H9 (cell line): ENCODE measurements around the gene PRR14. TPM values are rescaled to one million over a fixed set of nuclear protein-coding genes. Genes with fewer than 3 reads are reported as not detected.

Experiments
- DNase-seq: peaks from one replicate; pipeline ENCODE4 v3.0.0-alpha.2; 2017
- H2AFZ ChIP-seq: one replicate; pipeline ENCODE4 v1.6.1; 2013; ENCODE audit warnings: mild to moderate bottlenecking, low read length, control low read depth, moderate library complexity
- H2AK5ac ChIP-seq: 2 replicates; pipeline ENCODE4 v1.6.1; 2013; ENCODE audit warnings: low read length, control low read depth, mixed read lengths; ENCODE audit not compliant: insufficient read length
- H2BK120ac ChIP-seq: one replicate; pipeline ENCODE4 v1.6.1; 2013; ENCODE audit warnings: low read depth, mild to moderate bottlenecking, low read length, control low read depth, inconsistent platforms; ENCODE audit not compliant: poor library complexity, severe bottlenecking
- H2BK12ac ChIP-seq: 2 replicates; pipeline ENCODE4 v1.6.1; 2013; ENCODE audit warnings: low read length, control low read depth, mixed read lengths, low read depth; ENCODE audit not compliant: insufficient read length
- H2BK15ac ChIP-seq: 2 replicates; pipeline ENCODE4 v1.6.1; 2013; ENCODE audit warnings: low read depth, low read length, control low read depth
- H2BK20ac ChIP-seq: one replicate; pipeline ENCODE4 v1.6.1; 2013; ENCODE audit warnings: low read depth, mild to moderate bottlenecking, low read length, control low read depth, inconsistent platforms; ENCODE audit not compliant: poor library complexity, severe bottlenecking
- H2BK5ac ChIP-seq: 2 replicates; pipeline ENCODE4 v1.6.1; 2013; ENCODE audit warnings: low read length, control low read depth, mixed read lengths; ENCODE audit not compliant: insufficient read length
- H3K14ac ChIP-seq: 2 replicates; pipeline ENCODE4 v1.6.1; 2013; ENCODE audit warnings: low read length, control low read depth; ENCODE audit not compliant: insufficient read depth
- H3K18ac ChIP-seq: 2 replicates; pipeline ENCODE4 v1.6.1; 2013; ENCODE audit warnings: low read depth, mild to moderate bottlenecking, mixed read lengths, low read length, control low read depth; ENCODE audit not compliant: insufficient read length
- H3K23ac ChIP-seq: 2 replicates; pipeline ENCODE4 v1.6.1; 2013; ENCODE audit warnings: low read length, control low read depth, mixed read lengths, low read depth; ENCODE audit not compliant: insufficient read length
- H3K23me2 ChIP-seq: 2 replicates; pipeline ENCODE4 v1.6.1; 2013; ENCODE audit warnings: low read depth, mild to moderate bottlenecking, mixed read lengths, low read length, control low read depth; ENCODE audit not compliant: insufficient read length, poor library complexity, severe bottlenecking
- H3K27ac ChIP-seq: 2 replicates; pipeline ENCODE4 v1.5.1; 2013; ENCODE audit warnings: low read length, control low read depth, mixed read lengths, low read depth; ENCODE audit not compliant: insufficient read length
- H3K27me3 ChIP-seq: 2 replicates; pipeline ENCODE4 v1.6.1; 2013; ENCODE audit warnings: low read length, control low read depth, inconsistent platforms; ENCODE audit not compliant: insufficient read depth
- H3K4ac ChIP-seq: 2 replicates; pipeline ENCODE4 v1.6.1; 2013; ENCODE audit warnings: low read depth, mild to moderate bottlenecking, control low read depth, inconsistent platforms, low read length, moderate library complexity
- H3K4me1 ChIP-seq: 2 replicates; pipeline ENCODE4 v1.6.1; 2013; ENCODE audit warnings: low read length, control low read depth, inconsistent platforms; ENCODE audit not compliant: insufficient read depth
- H3K4me2 ChIP-seq: 2 replicates; pipeline ENCODE4 v1.6.1; 2013; ENCODE audit warnings: low read length, control low read depth, mixed read lengths; ENCODE audit not compliant: insufficient read length, insufficient read depth
- H3K56ac ChIP-seq: 2 replicates; pipeline ENCODE4 v1.6.1; 2013; ENCODE audit warnings: low read depth, mild to moderate bottlenecking, mixed read lengths, low read length, control low read depth; ENCODE audit not compliant: insufficient read length
- H3K79me1 ChIP-seq: 2 replicates; pipeline ENCODE4 v1.6.1; 2013; ENCODE audit warnings: low read depth, mild to moderate bottlenecking, moderate library complexity, low read length, control low read depth, inconsistent platforms; ENCODE audit not compliant: insufficient read depth, poor library complexity, severe bottlenecking
- H3K79me2 ChIP-seq: 2 replicates; pipeline ENCODE4 v1.6.1; 2013; ENCODE audit warnings: low read length, control low read depth, inconsistent platforms; ENCODE audit not compliant: insufficient read depth
- H3K9ac ChIP-seq: 2 replicates; pipeline ENCODE4 v1.6.1; 2013; ENCODE audit warnings: low read length, control low read depth, mixed read lengths; ENCODE audit not compliant: insufficient read length; ENCODE audit errors: extremely low read depth
- H3K9me3 ChIP-seq: one replicate; pipeline ENCODE4 v1.6.1; 2013; ENCODE audit warnings: low read depth, low read length, inconsistent platforms; ENCODE audit not compliant: control insufficient read depth
- H3T11ph ChIP-seq: one replicate; pipeline ENCODE4 v1.6.1; 2013; ENCODE audit warnings: mild to moderate bottlenecking, low read length, control low read depth, inconsistent platforms
- H4K20me1 ChIP-seq: one replicate; pipeline ENCODE4 v1.6.1; 2013; ENCODE audit not compliant: control insufficient read depth, insufficient read length, insufficient read depth
- H4K5ac ChIP-seq: 2 replicates; pipeline ENCODE4 v1.6.1; 2013; ENCODE audit warnings: low read depth, mild to moderate bottlenecking, mixed read lengths, low read length, control low read depth; ENCODE audit not compliant: insufficient read length
- H4K8ac ChIP-seq: replicated peaks from 2 replicates; pipeline ENCODE4 v1.6.1; 2013; ENCODE audit warnings: low read length, control low read depth, mixed read lengths, low read depth; ENCODE audit not compliant: insufficient read length
- H4K91ac ChIP-seq: 2 replicates; pipeline ENCODE4 v1.6.1; 2013; ENCODE audit warnings: low read depth, mild to moderate bottlenecking, moderate library complexity, mixed read lengths, low read length, control low read depth; ENCODE audit not compliant: insufficient read length
- H3K27ac Mint-ChIP-seq, 3 experiments: 2 replicates in 2 of 3; 3 replicates in 1 of 3; pipeline ENCODE4 v1.8.0; 2020 to 2021; ENCODE audit warnings: mixed read lengths in 3 of 3, mild to moderate bottlenecking in 1 of 3, moderate library complexity in 1 of 3
- H3K27me3 Mint-ChIP-seq: 2 replicates; pipeline ENCODE4 v1.8.0; 2021; ENCODE audit warnings: low read depth, mild to moderate bottlenecking, moderate library complexity, mixed read lengths
- H3K36me3 Mint-ChIP-seq, 3 experiments: 2 replicates in 2 of 3; 3 replicates in 1 of 3; pipeline ENCODE4 v1.8.0; 2020 to 2021; ENCODE audit warnings: low read depth in 3 of 3, mixed read lengths in 3 of 3; ENCODE audit not compliant: insufficient read depth in 1 of 3
- H3K4me1 Mint-ChIP-seq, 2 experiments: 2 replicates each; pipeline ENCODE4 v1.8.0; 2020; ENCODE audit warnings: mixed read lengths in 2 of 2
- H3K4me3 Mint-ChIP-seq, 2 experiments: 2 replicates in 1 of 2; 3 replicates in 1 of 2; pipeline ENCODE4 v1.8.0; 2020 to 2021; ENCODE audit warnings: mild to moderate bottlenecking in 2 of 2, mixed read lengths in 2 of 2, moderate library complexity in 1 of 2
- H3K9me3 Mint-ChIP-seq, 2 experiments: 2 replicates in 1 of 2; 3 replicates in 1 of 2; pipeline ENCODE4 v1.8.0; 2020; ENCODE audit warnings: mild to moderate bottlenecking in 2 of 2, mixed read lengths in 2 of 2, moderate library complexity in 1 of 2
- WGBS: extraction: QIAGEN DNeasy Blood & Tissue Kit; methylation state at CpG from one replicate; pipeline ENCODE4 v1.1.7; 2013; ENCODE audit warnings: missing lambda C conversion rate, low lambda C conversion rate, mixed read lengths; ENCODE audit not compliant: insufficient read length; ENCODE audit errors: extremely low coverage; 5-methylcytosine and 5-hydroxymethylcytosine counted together
- total RNA-seq: library from RNA; stranded (reverse); gene quantifications from 2 replicates; pipeline ENCODE4 v1.2.1, GENCODE V29; 2021
- TF ChIP-seq, protein P1 (sequence below): fragments of 200-600 bp; sonication (generic); conservative IDR thresholded peaks from 3 replicates; pipeline ENCODE4 v1.8.0; 2021; ENCODE audit warnings: antibody characterized with exemption, mild to moderate bottlenecking

The PRR14 gene
- total RNA-seq, 1 experiment from 2014 or later: 11.6 TPM

DNA sequence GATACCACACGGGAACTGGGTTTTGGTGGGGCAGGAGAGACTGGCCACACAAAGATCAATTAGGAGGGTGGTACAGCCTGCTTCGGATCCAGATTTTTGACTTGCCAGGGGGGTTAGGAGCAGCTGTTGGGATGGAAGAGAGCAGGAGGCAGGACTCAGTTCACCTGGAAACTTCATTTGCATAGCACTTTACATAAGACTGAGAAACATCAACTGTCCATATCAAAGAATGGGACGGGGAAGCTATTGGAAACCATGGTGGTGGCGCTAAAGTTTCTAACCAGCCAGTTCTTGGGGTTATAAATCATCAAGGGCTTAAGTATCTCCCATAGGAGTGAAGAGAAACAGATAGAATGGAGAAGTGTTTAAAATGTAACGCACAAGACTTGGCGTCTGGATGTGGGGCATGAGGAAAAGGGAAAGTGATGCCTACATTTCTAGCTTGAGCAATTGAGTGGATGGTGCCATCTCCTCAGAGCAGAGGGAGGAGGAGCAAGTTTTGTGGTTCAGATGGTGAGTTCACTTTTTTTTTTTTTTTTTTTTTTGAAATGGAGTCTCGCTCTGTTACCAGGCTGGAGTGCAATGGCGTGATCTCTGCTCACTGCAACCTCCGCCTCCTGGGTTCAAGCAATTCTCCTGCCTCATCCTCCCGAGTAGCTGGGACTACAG, 41.8 kb downstream of the PRR14 start:
- H3K23me2 ChIP-seq: peaks cover under 1% of the 10 kb centered on the region
- H3K27ac Mint-ChIP-seq: no peak overlapping the region; a peak in 1 of 7 replicates
- no peak overlapping the region for H3K14ac ChIP-seq
- no peaks in the 10 kb centered on the region for H3K79me2 ChIP-seq
- peak; percentile 50 for DNase-seq
- H3K4me1 ChIP-seq: no peaks in the 10 kb centered on the region
- H3K4me2 ChIP-seq: peak overlapping the region; percentile 16
- WGBS: no CpG with 5 or more reads among the region's 10 CpGs
- H2BK5ac ChIP-seq: no peak overlapping the region
- H4K8ac ChIP-seq: no peak overlapping the region
- H3K27me3 Mint-ChIP-seq: peaks cover 100% of the 10 kb centered on the region
- peak overlapping the region in 1 of 2 experiments; percentile 60; a peak in 3 of 5 replicates for H3K4me3 Mint-ChIP-seq
- no peak overlapping the region for H3K27ac ChIP-seq
- H3K4me1 Mint-ChIP-seq: peaks cover 18 to 24% of the 10 kb centered on the region in 2 experiments
- no peaks in the 10 kb centered on the region for H4K20me1 ChIP-seq
- peaks cover 0 to 5% of the 10 kb centered on the region in 2 experiments; a peak in 3 of 5 replicates for H3K9me3 Mint-ChIP-seq
- no peak overlapping the region for H4K5ac ChIP-seq
- no peaks in the 10 kb centered on the region; a peak in 1 of 7 replicates for H3K36me3 Mint-ChIP-seq
- H3K79me1 ChIP-seq: no peaks in the 10 kb centered on the region
- no peak overlapping the region for H3K23ac ChIP-seq
- H2AK5ac ChIP-seq: no peak overlapping the region
- H3K27me3 ChIP-seq: peaks cover 72% of the 10 kb centered on the region
- H2BK20ac ChIP-seq: no peak overlapping the region
- H2BK15ac ChIP-seq: no peak overlapping the region
- H3K56ac ChIP-seq: no peak overlapping the region
- H4K91ac ChIP-seq: no peak overlapping the region
- TF ChIP-seq, protein P1, sequence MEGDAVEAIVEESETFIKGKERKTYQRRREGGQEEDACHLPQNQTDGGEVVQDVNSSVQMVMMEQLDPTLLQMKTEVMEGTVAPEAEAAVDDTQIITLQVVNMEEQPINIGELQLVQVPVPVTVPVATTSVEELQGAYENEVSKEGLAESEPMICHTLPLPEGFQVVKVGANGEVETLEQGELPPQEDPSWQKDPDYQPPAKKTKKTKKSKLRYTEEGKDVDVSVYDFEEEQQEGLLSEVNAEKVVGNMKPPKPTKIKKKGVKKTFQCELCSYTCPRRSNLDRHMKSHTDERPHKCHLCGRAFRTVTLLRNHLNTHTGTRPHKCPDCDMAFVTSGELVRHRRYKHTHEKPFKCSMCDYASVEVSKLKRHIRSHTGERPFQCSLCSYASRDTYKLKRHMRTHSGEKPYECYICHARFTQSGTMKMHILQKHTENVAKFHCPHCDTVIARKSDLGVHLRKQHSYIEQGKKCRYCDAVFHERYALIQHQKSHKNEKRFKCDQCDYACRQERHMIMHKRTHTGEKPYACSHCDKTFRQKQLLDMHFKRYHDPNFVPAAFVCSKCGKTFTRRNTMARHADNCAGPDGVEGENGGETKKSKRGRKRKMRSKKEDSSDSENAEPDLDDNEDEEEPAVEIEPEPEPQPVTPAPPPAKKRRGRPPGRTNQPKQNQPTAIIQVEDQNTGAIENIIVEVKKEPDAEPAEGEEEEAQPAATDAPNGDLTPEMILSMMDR: no peak
- no peak overlapping the region for H3K9ac ChIP-seq
- H3K4ac ChIP-seq: no peak overlapping the region
- H2BK12ac ChIP-seq: no peak overlapping the region
- H2BK120ac ChIP-seq: no peak overlapping the region
- no peak overlapping the region for H3K18ac ChIP-seq
- H3K9me3 ChIP-seq: no peaks in the 10 kb centered on the region
- no peak overlapping the region for H2AFZ ChIP-seq
- no peak overlapping the region for H3T11ph ChIP-seq
